Omental fat pad (tissue), 4 donors: ENCODE data around the gene DTWD1. TPM values are rescaled to one million over a fixed set of nuclear protein-coding genes. Genes with fewer than 3 reads are reported as not detected.

ENCODE experiments used
- ATAC-seq: fragments of 150-250 bp; one replicate; pipeline ENCODE4 v1.9.1; 2016; ENCODE audit warnings: mild to moderate bottlenecking, moderate library complexity; ENCODE audit not compliant: low FRiP score
- DNase-seq: peaks from one replicate; pipeline ENCODE4 v3.0.0-alpha.2; 2019; ENCODE audit warnings: low spot score
- CTCF ChIP-seq, 3 donors: fragments of 450-650 bp; IDR thresholded peaks; one replicate each; pipeline ENCODE4 v1.5.1; 2016 to 2017; ENCODE audit warnings: antibody characterized with exemption in 3 of 3, mild to moderate bottlenecking in 3 of 3, moderate library complexity in 2 of 3
- total RNA-seq, 4 donors: library from RNA; depleted of rRNA; stranded (reverse); fragments of >200 nt; gene quantifications; one replicate each; pipeline ENCODE4 v1.1.0, GENCODE V29; 2016

Gene DTWD1
- total RNA-seq, 4 donors from 2014 or later = 10.6 to 34.8 (median 17.7) TPM

DNA sequence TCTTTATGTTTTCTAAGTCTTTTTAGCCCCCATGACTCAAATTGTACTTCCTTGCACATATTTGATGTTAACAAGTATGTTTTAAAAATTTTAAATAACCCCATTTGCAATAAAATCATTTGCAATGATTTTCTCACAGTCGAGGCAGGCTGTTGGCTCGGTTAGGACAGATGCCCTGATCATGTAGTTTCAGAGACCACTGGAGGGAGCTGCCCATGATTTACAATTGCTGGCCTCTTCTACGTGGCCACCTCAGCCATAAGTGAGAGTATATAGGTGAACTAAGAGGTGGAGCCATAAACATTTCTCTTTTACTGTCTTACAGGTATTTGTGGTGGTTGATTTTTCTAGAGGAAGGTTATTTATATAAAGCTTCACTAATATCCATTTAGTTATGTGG lies 1.7 kb downstream of the DTWD1 start:
- DNase-seq (no peak), ATAC-seq (no peak)
- TF ChIP-seq CTCF (IDR thresholded peaks at IDR 0.05) = no peak

- ATAC-seq (no peak), DNase-seq (no peak)
- no peak for TF ChIP-seq CTCF (IDR thresholded peaks at IDR 0.05)
Observed at GRCh38 chr15:49624056-49624455, 3.2 kb downstream of the DTWD1 start.

DNA sequence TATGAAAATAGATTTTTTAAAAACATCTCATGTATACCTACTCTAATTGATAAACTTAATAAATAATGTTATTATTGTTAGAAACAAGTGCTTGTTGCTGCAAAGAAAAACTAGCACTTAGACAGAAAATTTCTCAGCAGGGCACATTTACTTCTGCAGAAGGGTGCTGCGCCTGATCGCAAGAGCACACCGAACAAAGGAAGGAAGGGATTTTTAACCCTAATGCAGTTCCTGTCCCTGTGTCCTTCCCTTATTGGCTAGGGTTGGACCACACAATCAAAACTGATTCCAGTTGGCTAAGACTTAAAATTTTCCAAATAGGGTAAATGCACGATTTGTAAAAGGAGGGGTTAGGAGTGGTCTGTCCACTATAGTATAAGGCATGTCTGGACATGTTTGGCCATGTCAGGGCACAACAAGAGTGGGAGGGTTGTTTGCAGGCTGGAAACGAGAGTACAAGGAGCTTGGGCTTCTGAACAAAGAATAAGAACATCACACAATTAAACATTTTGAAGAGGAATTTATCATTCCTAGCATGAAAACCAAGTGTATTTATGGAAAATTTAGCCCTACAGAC lies 4.7 kb downstream of the DTWD1 start:
- no peak for TF ChIP-seq CTCF (IDR thresholded peaks at IDR 0.05)
- DNase-seq = no peak

DNA sequence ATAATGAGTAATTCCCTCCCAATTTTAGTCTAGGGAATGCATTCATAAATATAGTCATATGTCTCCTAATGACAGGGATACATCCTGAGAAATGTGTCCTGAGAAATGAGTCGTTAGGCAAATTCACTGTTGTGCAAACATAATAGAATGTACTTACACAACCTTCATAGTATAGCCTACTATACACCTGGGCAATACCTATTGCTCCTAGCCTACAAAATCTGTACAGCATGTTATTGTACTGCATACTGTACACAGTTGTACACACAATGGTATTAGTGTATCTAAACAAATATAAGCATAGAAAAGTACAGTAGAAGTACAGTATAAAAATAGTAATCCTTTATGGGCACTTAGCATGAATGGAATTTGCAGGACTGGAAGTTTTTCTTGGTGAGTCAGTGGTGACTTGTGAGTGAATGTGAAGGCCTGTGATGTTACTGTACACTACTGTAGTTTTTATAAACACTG lies 6.6 kb downstream of the DTWD1 start:
- DNase-seq (no peak), ATAC-seq (no peak)
- no peak for TF ChIP-seq CTCF (IDR thresholded peaks at IDR 0.05)

More for the DNA sequence above, 4.7 kb downstream of the DTWD1 start:
- no peak for ATAC-seq

- no peak for ATAC-seq
- no peak for DNase-seq
- TF ChIP-seq CTCF (IDR thresholded peaks at IDR 0.05) = no peak
Observed at GRCh38 chr15:49628379-49628778, 7.5 kb downstream of the DTWD1 start.

GRCh38 chr15:49637857-49638256 lies 17.0 kb downstream of the DTWD1 start:
- no peak for DNase-seq
- no peak for TF ChIP-seq CTCF (IDR thresholded peaks at IDR 0.05)
- no peak for ATAC-seq

DNA sequence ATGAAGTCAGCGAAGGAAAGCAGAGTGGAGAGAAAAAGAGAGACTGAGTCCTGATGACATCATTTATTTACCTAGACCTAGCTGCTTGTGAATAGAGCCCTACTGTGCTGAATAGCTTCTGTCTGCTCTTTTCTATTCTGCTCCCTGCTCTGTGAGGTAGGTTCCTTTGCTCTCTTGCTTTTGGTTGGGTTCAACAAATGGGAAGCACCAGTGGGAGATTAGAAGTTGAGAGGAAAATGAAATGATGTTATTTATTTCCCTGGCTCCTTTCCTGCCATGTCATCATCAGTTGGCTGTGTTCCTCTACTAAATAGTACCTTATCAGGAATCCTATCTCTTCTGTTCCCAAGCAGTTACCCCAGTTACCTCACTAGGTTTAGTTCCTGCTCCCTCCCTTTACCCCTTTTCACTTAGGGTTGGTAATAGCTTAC lies 23.5 kb downstream of the DTWD1 start:
- TF ChIP-seq CTCF (IDR thresholded peaks at IDR 0.05) = no peak
- no peak for ATAC-seq

More for the DNA sequence above, 23.5 kb downstream of the DTWD1 start:
- DNase-seq = no peak
